ENCODE data around the gene VSTM4. TPM values are rescaled to one million over a fixed set of nuclear protein-coding genes. Genes with fewer than 3 reads are reported as not detected.

The VSTM4 gene
- total RNA-seq, 1 donor from 2014 or later = 0.70 TPM

GRCh38 chr10:49080071-49080470 is 35.3 kb downstream of the VSTM4 start:
- Mint-ChIP-seq H3K27me3 (ENCODE audit: unreplicated experiment) (peaks cover 35% of the 10 kb centered on the region), H3K4me3 (ENCODE audit: unreplicated experiment) (no peak overlapping the region), H3K9me3 (ENCODE audit: unreplicated experiment) (no peaks in the 10 kb centered on the region), H3K4me1 (ENCODE audit: unreplicated experiment) (peaks cover 2% of the 10 kb centered on the region), H3K36me3 (ENCODE audit: unreplicated experiment) (no peaks in the 10 kb centered on the region), H3K27ac (ENCODE audit: unreplicated experiment) (no peak overlapping the region)
- no peak for TF ChIP-seq CTCF (IDR thresholded peaks at IDR 0.05)
- DNase-seq (ENCODE audit: extremely low spot score, unreplicated experiment) = no peak

DNA sequence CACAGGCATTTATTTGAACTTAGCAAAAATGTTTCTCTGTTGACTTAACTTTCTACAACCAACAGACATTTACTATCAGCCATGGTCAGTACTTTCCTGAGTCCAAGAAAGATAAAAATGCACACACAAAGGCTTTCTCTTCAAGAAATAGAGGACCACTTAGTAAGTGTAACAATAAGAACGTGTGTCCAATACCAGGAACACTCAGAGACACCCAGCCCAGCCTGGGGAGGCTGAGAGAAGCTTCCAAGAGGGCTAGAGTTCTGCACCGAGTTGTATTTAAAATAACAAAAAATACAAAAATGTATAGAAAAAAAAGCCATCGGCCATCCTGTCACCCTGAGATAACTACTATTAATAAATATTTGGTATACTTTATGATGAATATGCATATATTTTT is 35.8 kb downstream of the VSTM4 start:
- Mint-ChIP-seq H3K4me3 (ENCODE audit: unreplicated experiment) (no peak overlapping the region), H3K4me1 (ENCODE audit: unreplicated experiment) (peaks cover 2% of the 10 kb centered on the region)
- TF ChIP-seq CTCF (IDR thresholded peaks at IDR 0.05) = no peak

DNA sequence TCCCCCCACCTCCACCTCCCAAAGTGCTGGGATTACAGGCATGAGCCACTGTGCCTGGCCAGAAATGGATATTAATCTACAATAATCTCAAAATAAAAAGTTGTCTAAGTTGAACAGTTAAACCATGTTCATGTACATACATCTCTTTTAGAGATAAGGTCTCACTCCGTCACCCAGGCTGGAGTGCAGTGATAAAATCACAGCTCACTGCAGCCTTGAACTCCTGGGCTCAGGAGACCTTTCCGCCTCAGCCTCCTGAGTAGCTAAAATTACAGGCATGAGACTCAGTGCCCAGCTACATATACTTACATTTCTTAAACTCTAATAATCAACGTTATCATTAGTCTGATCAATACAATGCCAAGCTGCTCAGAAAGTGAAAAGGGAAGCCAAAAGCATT is 36.2 kb downstream of the VSTM4 start:
- no peak overlapping the region for H3K4me3 Mint-ChIP-seq (ENCODE audit: unreplicated experiment)
- peaks cover 2% of the 10 kb centered on the region for H3K4me1 Mint-ChIP-seq (ENCODE audit: unreplicated experiment)
- no peak overlapping the region for H3K27ac Mint-ChIP-seq (ENCODE audit: unreplicated experiment)
- DNase-seq (ENCODE audit: extremely low spot score, unreplicated experiment) = no peak
- H3K9me3 Mint-ChIP-seq (ENCODE audit: unreplicated experiment) = no peaks in the 10 kb centered on the region
- TF ChIP-seq CTCF (IDR thresholded peaks at IDR 0.05) = no peak
- peaks cover 34% of the 10 kb centered on the region for H3K27me3 Mint-ChIP-seq (ENCODE audit: unreplicated experiment)
- H3K36me3 Mint-ChIP-seq (ENCODE audit: unreplicated experiment) = no peaks in the 10 kb centered on the region

More for the DNA sequence above, 35.8 kb downstream of the VSTM4 start:
- peaks cover 34% of the 10 kb centered on the region for H3K27me3 Mint-ChIP-seq (ENCODE audit: unreplicated experiment)
- H3K9me3 Mint-ChIP-seq (ENCODE audit: unreplicated experiment) = no peaks in the 10 kb centered on the region
- DNase-seq (ENCODE audit: extremely low spot score, unreplicated experiment) = no peak
- H3K27ac Mint-ChIP-seq (ENCODE audit: unreplicated experiment) = no peak overlapping the region
- H3K36me3 Mint-ChIP-seq (ENCODE audit: unreplicated experiment) = no peaks in the 10 kb centered on the region

- no peak for DNase-seq (ENCODE audit: extremely low spot score, unreplicated experiment)
- no peaks in the 10 kb centered on the region for H3K36me3 Mint-ChIP-seq (ENCODE audit: unreplicated experiment)
- H3K27me3 Mint-ChIP-seq (ENCODE audit: unreplicated experiment) = peaks cover 27% of the 10 kb centered on the region
- no peak overlapping the region for H3K27ac Mint-ChIP-seq (ENCODE audit: unreplicated experiment)
- H3K9me3 Mint-ChIP-seq (ENCODE audit: unreplicated experiment) = no peaks in the 10 kb centered on the region
- no peak overlapping the region for H3K4me3 Mint-ChIP-seq (ENCODE audit: unreplicated experiment)
- H3K4me1 Mint-ChIP-seq (ENCODE audit: unreplicated experiment) = peaks cover 2% of the 10 kb centered on the region
- TF ChIP-seq CTCF (IDR thresholded peaks at IDR 0.05) = no peak
Observed at GRCh38 chr10:49078433-49078832, 36.9 kb downstream of the VSTM4 start.

GRCh38 chr10:49076741-49077521 is 38.4 kb downstream of the VSTM4 start:
- H3K9me3 Mint-ChIP-seq (ENCODE audit: unreplicated experiment) = no peaks in the 10 kb centered on the region
- H3K27me3 Mint-ChIP-seq (ENCODE audit: unreplicated experiment) = peaks cover 20% of the 10 kb centered on the region
- H3K4me1 Mint-ChIP-seq (ENCODE audit: unreplicated experiment) = peaks cover 2% of the 10 kb centered on the region
- TF ChIP-seq CTCF (IDR thresholded peaks at IDR 0.05) = no peak
- H3K4me3 Mint-ChIP-seq (ENCODE audit: unreplicated experiment) = no peak overlapping the region
- H3K36me3 Mint-ChIP-seq (ENCODE audit: unreplicated experiment) = no peaks in the 10 kb centered on the region
- DNase-seq (ENCODE audit: extremely low spot score, unreplicated experiment) = no peak
- H3K27ac Mint-ChIP-seq (ENCODE audit: unreplicated experiment) = no peak overlapping the region

All from osteocyte (in vitro differentiated cells).